SJSA1 (cell line): Measurements from ENCODE around the gene OXT. TPM values are rescaled to one million over a fixed set of nuclear protein-coding genes. Genes with fewer than 3 reads are reported as not detected.

Source experiments
- DNase-seq, 2 experiments: peaks; one replicate each; pipeline ENCODE4 v3.0.0-alpha.2; 2015 to 2020; ENCODE audit warnings: low spot score in 2 of 2, low read depth in 1 of 2
- H3K27ac ChIP-seq: fragments of 250-450 bp; sonication (Bioruptor Pico); 2 replicates; pipeline ENCODE4 v1.5.1; 2020; ENCODE audit warnings: mild to moderate bottlenecking, moderate library complexity
- H3K27me3 ChIP-seq: fragments of 250-450 bp; sonication (Bioruptor Pico); replicated peaks from 2 replicates; pipeline ENCODE4 v1.5.1; 2020; ENCODE audit warnings: mild to moderate bottlenecking, moderate library complexity
- H3K36me3 ChIP-seq: fragments of 250-450 bp; sonication (Bioruptor Pico); 2 replicates; pipeline ENCODE4 v1.5.1; 2020; ENCODE audit warnings: mild to moderate bottlenecking
- H3K4me1 ChIP-seq: fragments of 250-450 bp; sonication (Bioruptor Pico); replicated peaks from 2 replicates; pipeline ENCODE4 v1.6.1; 2021; ENCODE audit warnings: mild to moderate bottlenecking
- H3K4me3 ChIP-seq: fragments of 250-450 bp; sonication (Bioruptor Pico); 2 replicates; pipeline ENCODE4 v1.5.1; 2020; ENCODE audit warnings: mild to moderate bottlenecking
- H3K9me3 ChIP-seq: fragments of 250-450 bp; sonication (Bioruptor Pico); replicated peaks from 2 replicates; pipeline ENCODE4 v1.5.1; 2020; ENCODE audit warnings: mild to moderate bottlenecking
- total RNA-seq: library from RNA; depleted of rRNA; stranded (reverse); fragments of >200 nt; shearing (Covaris generic); gene quantifications from 2 replicates; pipeline ENCODE4 v1.2.3, GENCODE V29; 2014; rRNA removed

Gene OXT
- total RNA-seq, 1 experiment from 2014 or later: not detected

DNA sequence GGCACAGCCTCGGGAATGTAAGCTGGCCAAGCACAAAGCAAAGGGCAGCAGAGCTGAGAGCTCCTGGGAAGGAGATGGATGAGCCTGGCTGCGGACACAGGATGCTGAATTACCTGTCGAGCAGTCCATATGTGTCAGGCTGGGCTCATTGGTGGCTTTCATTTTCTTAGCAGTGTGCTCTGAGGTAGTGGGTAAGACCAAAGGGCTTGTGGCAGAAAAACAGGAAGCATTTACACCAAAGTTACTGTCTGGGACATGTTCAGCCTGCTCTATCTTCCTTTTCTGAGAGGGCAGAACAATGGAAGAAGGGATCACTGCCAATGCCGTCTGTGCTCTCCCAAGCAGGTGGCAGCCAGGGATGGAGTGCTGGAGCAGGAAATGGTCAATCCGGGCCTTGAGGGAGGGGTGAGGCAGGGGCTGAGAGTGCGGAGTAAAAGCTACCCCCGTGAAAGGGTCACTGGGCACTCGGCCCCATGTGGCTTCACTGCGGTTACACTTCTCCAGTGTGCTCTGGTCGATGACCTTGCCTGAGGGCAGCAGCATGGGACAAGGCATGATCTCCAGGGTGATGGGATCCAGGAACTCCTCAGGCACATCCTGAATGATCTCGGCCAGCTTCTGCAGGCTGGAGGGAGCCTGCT is 50.0 kb downstream of the OXT start:
- Histone ChIP-seq H3K4me3 (no peak overlapping the region), H3K27me3 (no peaks in the 10 kb centered on the region), H3K4me1 (peaks cover 7% of the 10 kb centered on the region), H3K27ac (no peak overlapping the region), H3K9me3 (no peaks in the 10 kb centered on the region), H3K36me3 (peaks cover 23% of the 10 kb centered on the region)
- DNase-seq: no peak

Other genes with a start within 250 kb of the OXT start
- 18.3 and 25.6 TPM in 2 replicates for gene PCED1A, start 231.0 kb upstream of the OXT start, total RNA-seq
- 40.5 and 44.3 TPM in 2 replicates for gene VPS16, start 230.9 kb upstream of the OXT start, total RNA-seq
- gene PTPRA, start 198.1 kb upstream of the OXT start, total RNA-seq: 16.5 and 36.4 TPM in 2 replicates
- gene GNRH2, start 28.0 kb upstream of the OXT start, total RNA-seq: not detected in 2 replicates
- 53.2 and 83.0 TPM in 2 replicates for gene MRPS26, start 25.6 kb upstream of the OXT start, total RNA-seq
- gene AVP, start 13.1 kb downstream of the OXT start, total RNA-seq: not detected in 2 replicates
- 15.5 and 26.3 TPM in 2 replicates for gene FASTKD5, start 88.2 kb downstream of the OXT start, total RNA-seq
- 3.7 and 4.2 TPM in 2 replicates for gene UBOX5, start 88.2 kb downstream of the OXT start, total RNA-seq
- gene LZTS3, start 101.9 kb downstream of the OXT start, total RNA-seq: 3.9 and 6.1 TPM in 2 replicates
- 28.2 and 29.1 TPM in 2 replicates for gene DDRGK1, start 133.1 kb downstream of the OXT start, total RNA-seq
- 59.3 and 78.0 TPM in 2 replicates for gene ITPA, start 137.9 kb downstream of the OXT start, total RNA-seq
- gene SLC4A11, start 167.6 kb downstream of the OXT start, total RNA-seq: 0.24 TPM in 1 of 2 replicates, not detected in the other